HCT116 (cell line): ENCODE measurements around the gene KDM5C.

Experiments
- EZH2phosphoT487 ChIP-seq: fragments of 200-600 bp; IDR thresholded peaks from 2 replicates; pipeline ENCODE4 v1.6.1; 2018; ENCODE audit warnings: antibody characterized with exemption, borderline replicate concordance
- POLR2A ChIP-seq: IDR thresholded peaks from 2 replicates; pipeline ENCODE4 v1.7.0; 2011; ENCODE audit warnings: borderline replicate concordance; ENCODE audit not compliant: insufficient read depth, insufficient read length; ENCODE audit errors: extremely low read depth
- POLR2AphosphoS5 ChIP-seq: IDR thresholded peaks from 2 replicates; pipeline ENCODE4 v1.6.1; 2011; ENCODE audit warnings: mild to moderate bottlenecking, low read depth, low read length, moderate library complexity
- SP1 ChIP-seq: IDR thresholded peaks from 2 replicates; pipeline ENCODE4 v1.6.1; 2012; ENCODE audit warnings: low read depth
- TF ChIP-seq, protein P1 (sequence below), 3 experiments: fragments of 200-600 bp in 1 of 3; sonication (generic) in 1 of 3; IDR thresholded peaks in 2 of 3; conservative IDR thresholded peaks in 1 of 3; 2 replicates each; pipeline ENCODE4 v1.5.1; 2012 to 2017; ENCODE audit warnings: low read depth in 2 of 3, low read length in 2 of 3, antibody characterized with exemption in 1 of 3, borderline replicate concordance in 1 of 3, control low read depth in 1 of 3, mild to moderate bottlenecking in 1 of 3, mixed read lengths in 1 of 3, mixed run types in 1 of 3, moderate library complexity in 1 of 3; ENCODE audit not compliant: insufficient read depth in 1 of 3
- TF ChIP-seq, protein P2 (sequence below): IDR thresholded peaks from 2 replicates; pipeline ENCODE4 v1.6.1; 2012; ENCODE audit warnings: low read depth
- TF ChIP-seq, protein P3 (sequence below): IDR thresholded peaks from 2 replicates; pipeline ENCODE4 v1.6.1; 2012

DNA sequence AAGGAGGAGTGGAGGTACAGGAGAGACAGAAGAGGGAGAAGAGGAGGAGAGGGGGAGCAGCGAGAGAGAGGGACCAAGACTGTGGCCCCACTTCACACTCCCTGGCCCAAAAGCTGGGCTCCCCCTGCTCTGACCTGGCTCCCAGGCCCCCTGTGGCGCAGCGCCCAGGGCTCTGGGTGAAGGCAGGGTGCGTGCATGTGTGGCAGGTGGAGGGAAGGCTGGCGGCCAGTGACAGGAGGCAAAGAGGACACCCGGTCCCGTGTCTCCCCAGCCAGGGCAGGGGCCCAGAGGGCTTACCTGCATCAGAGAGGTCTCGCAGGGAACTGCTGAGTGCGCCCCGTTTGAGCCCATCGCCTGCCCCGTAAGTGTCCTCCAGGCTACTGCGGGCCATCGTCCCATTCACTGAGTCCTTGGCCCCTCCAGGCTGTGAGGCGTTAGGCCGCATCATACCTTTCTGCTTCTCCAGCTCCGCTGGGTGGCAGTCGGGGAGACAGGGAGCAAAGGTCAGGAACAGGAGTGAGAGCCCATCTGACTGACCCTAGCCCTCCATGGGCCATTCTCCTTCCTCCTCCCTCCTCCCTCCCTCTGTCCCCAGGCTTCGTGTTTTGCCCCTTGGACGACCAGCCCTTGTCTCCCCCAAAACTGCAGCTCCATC, 11.1 kb upstream of the KDM5C start:
- TF ChIP-seq SP1 = no peak
- TF ChIP-seq, protein P1, sequence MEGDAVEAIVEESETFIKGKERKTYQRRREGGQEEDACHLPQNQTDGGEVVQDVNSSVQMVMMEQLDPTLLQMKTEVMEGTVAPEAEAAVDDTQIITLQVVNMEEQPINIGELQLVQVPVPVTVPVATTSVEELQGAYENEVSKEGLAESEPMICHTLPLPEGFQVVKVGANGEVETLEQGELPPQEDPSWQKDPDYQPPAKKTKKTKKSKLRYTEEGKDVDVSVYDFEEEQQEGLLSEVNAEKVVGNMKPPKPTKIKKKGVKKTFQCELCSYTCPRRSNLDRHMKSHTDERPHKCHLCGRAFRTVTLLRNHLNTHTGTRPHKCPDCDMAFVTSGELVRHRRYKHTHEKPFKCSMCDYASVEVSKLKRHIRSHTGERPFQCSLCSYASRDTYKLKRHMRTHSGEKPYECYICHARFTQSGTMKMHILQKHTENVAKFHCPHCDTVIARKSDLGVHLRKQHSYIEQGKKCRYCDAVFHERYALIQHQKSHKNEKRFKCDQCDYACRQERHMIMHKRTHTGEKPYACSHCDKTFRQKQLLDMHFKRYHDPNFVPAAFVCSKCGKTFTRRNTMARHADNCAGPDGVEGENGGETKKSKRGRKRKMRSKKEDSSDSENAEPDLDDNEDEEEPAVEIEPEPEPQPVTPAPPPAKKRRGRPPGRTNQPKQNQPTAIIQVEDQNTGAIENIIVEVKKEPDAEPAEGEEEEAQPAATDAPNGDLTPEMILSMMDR (IDR thresholded peaks at IDR 0.05 in 2 of 3, conservative IDR thresholded peaks at IDR 0.05 in 1 of 3; ENCODE audit: borderline replicate concordance in 1 of 3, insufficient read depth in 1 of 3, low read depth in 2 of 3, low read length in 2 of 3) = no peak
- TF ChIP-seq, protein P2, sequence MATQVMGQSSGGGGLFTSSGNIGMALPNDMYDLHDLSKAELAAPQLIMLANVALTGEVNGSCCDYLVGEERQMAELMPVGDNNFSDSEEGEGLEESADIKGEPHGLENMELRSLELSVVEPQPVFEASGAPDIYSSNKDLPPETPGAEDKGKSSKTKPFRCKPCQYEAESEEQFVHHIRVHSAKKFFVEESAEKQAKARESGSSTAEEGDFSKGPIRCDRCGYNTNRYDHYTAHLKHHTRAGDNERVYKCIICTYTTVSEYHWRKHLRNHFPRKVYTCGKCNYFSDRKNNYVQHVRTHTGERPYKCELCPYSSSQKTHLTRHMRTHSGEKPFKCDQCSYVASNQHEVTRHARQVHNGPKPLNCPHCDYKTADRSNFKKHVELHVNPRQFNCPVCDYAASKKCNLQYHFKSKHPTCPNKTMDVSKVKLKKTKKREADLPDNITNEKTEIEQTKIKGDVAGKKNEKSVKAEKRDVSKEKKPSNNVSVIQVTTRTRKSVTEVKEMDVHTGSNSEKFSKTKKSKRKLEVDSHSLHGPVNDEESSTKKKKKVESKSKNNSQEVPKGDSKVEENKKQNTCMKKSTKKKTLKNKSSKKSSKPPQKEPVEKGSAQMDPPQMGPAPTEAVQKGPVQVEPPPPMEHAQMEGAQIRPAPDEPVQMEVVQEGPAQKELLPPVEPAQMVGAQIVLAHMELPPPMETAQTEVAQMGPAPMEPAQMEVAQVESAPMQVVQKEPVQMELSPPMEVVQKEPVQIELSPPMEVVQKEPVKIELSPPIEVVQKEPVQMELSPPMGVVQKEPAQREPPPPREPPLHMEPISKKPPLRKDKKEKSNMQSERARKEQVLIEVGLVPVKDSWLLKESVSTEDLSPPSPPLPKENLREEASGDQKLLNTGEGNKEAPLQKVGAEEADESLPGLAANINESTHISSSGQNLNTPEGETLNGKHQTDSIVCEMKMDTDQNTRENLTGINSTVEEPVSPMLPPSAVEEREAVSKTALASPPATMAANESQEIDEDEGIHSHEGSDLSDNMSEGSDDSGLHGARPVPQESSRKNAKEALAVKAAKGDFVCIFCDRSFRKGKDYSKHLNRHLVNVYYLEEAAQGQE = no peak
- no peak for TF ChIP-seq EZH2phosphoT487
- TF ChIP-seq POLR2AphosphoS5 = no peak
- TF ChIP-seq POLR2A = no peak
- TF ChIP-seq, protein P3, sequence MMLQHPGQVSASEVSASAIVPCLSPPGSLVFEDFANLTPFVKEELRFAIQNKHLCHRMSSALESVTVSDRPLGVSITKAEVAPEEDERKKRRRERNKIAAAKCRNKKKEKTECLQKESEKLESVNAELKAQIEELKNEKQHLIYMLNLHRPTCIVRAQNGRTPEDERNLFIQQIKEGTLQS = no peak
